A549 (cell line): Measurements from ENCODE around the gene NRARP. TPM values are rescaled to one million over a fixed set of nuclear protein-coding genes. Genes with fewer than 3 reads are reported as not detected.
A peak's percentile ranks its signal among the peaks of the same experiment; 100 is the strongest.

Experiments
- ATAC-seq, 2 experiments: fragments of 200-7000 bp in 1 of 2; fragments of >200 bp in 1 of 2; cut with Nextera tagmentation in 1 of 2; cut with Tn5 transposase in 1 of 2; 3 replicates each; pipeline versions ENCODE4 v1.8.0 to v1.9.1; 2018 to 2020; ENCODE audit warnings: mild to moderate bottlenecking in 1 of 2, moderate library complexity in 1 of 2
- CTCF ChIA-PET: fragments of 300-600 bp; sonication (Branson Sonifier 250); formaldehyde crosslinking; extraction: SDS; loops from one replicate; lab custom pipeline; 2021; ENCODE audit warnings: antibody characterized with exemption, inconsistent platforms; lab: Yijun Ruan, JAX
- POLR2A ChIA-PET: fragments of 350-600 bp; formaldehyde crosslinking; extraction: SDS; loops from one replicate; lab custom pipeline; 2021; ENCODE audit warnings: antibody characterized with exemption, inconsistent platforms; lab: Yijun Ruan, JAX
- DNase-seq, 2 experiments: peaks; one replicate each; pipeline versions ENCODE4 v3.0.0 to v3.0.0-alpha.2; 2011 to 2016; ENCODE audit warnings: low read depth in 1 of 2, low spot score in 1 of 2
- FAIRE-seq: peaks from 2 replicates; lab custom pipeline; 2011; peaks lifted over from hg19 to GRCh38; lab: Jason Lieb, UNC
- H3K27ac ChIP-seq, 2 experiments: fragments of >200 bp; sonication (Bioruptor Twin); formaldehyde crosslinking; 3 replicates each; pipeline ENCODE4 v1.5.1; 2016 to 2017
- H3K4me1 ChIP-seq: fragments of >200 bp; sonication (Bioruptor Twin); formaldehyde crosslinking; 3 replicates; pipeline ENCODE4 v1.6.1; 2016
- H3K4me2 ChIP-seq: fragments of >200 bp; sonication (Bioruptor Twin); formaldehyde crosslinking; 3 replicates; pipeline ENCODE4 v1.6.1; 2016
- H3K4me3 ChIP-seq: fragments of >200 bp; sonication (Bioruptor Twin); formaldehyde crosslinking; 3 replicates; pipeline ENCODE4 v1.5.1; 2016
- H3K9me3 ChIP-seq: fragments of >200 bp; sonication (Bioruptor Twin); formaldehyde crosslinking; 3 replicates; pipeline ENCODE4 v1.6.1; 2016
- ATOH8 ChIP-seq: fragments of 250-450 bp; sonication (Bioruptor Pico); IDR thresholded peaks from 2 replicates; pipeline ENCODE4 v1.5.0; 2020; ENCODE audit warnings: low read depth, mild to moderate bottlenecking, moderate library complexity
- BCL3 ChIP-seq: fragments of >200 bp; sonication (Bioruptor Twin); formaldehyde crosslinking; IDR thresholded peaks from 3 replicates; pipeline ENCODE4 v1.6.1; 2016
- BHLHE40 ChIP-seq: IDR thresholded peaks from 2 replicates; pipeline ENCODE4 v1.6.1; 2012; ENCODE audit warnings: low read depth, low read length, inconsistent platforms
- CBX2 ChIP-seq: fragments of 200-600 bp; sonication (generic); IDR thresholded peaks from 2 replicates; pipeline ENCODE4 v1.6.1; 2016; ENCODE audit warnings: low read depth, mild to moderate bottlenecking, borderline replicate concordance
- CBX8 ChIP-seq: fragments of 200-600 bp; sonication (generic); IDR thresholded peaks from 2 replicates; pipeline ENCODE4 v1.6.1; 2016
- CHD2 ChIP-seq: fragments of 150-350 bp; IDR thresholded peaks from 2 replicates; pipeline ENCODE4 v1.6.1; 2014; ENCODE audit warnings: low read length; ENCODE audit not compliant: partially characterized antibody
- E2F6 ChIP-seq: IDR thresholded peaks from 2 replicates; pipeline ENCODE4 v1.6.1; 2012; ENCODE audit warnings: low read depth, borderline replicate concordance
- EHMT2 ChIP-seq: fragments of 200-600 bp; sonication (generic); IDR thresholded peaks from 2 replicates; pipeline ENCODE4 v1.6.1; 2016; ENCODE audit warnings: antibody characterized with exemption, low read depth, mild to moderate bottlenecking, moderate library complexity
- FOSB ChIP-seq: fragments of 250-450 bp; sonication (Bioruptor Pico); IDR thresholded peaks from 2 replicates; pipeline ENCODE4 v1.5.0; 2020; ENCODE audit warnings: mild to moderate bottlenecking, moderate library complexity
- FOSL2 ChIP-seq, 2 experiments: fragments of 450-650 bp in 1 of 2; fragments of >200 bp in 1 of 2; sonication (Bioruptor Twin) in 1 of 2; formaldehyde crosslinking; IDR thresholded peaks; 2 replicates each; pipeline versions ENCODE4 v1.5.0 to v1.6.1; 2016 to 2020; ENCODE audit warnings: mild to moderate bottlenecking in 1 of 2, moderate library complexity in 1 of 2
- GATA3 ChIP-seq: IDR thresholded peaks from 2 replicates; pipeline ENCODE4 v1.6.1; 2012; ENCODE audit warnings: borderline replicate concordance
- HES2 ChIP-seq: fragments of >200 bp; sonication (Bioruptor Twin); formaldehyde crosslinking; IDR thresholded peaks from 2 replicates; pipeline ENCODE4 v1.6.1; 2016
- HOXB5 ChIP-seq: fragments of 250-450 bp; sonication (Bioruptor Pico); IDR thresholded peaks from 2 replicates; pipeline ENCODE4 v1.5.0; 2020; ENCODE audit warnings: mild to moderate bottlenecking, moderate library complexity
- JUNB ChIP-seq: fragments of >200 bp; sonication (Bioruptor Twin); formaldehyde crosslinking; IDR thresholded peaks from 2 replicates; pipeline ENCODE4 v1.6.1; 2016
- MAFK ChIP-seq: fragments of 450-650 bp; IDR thresholded peaks from 2 replicates; pipeline ENCODE4 v1.6.1; 2014; ENCODE audit not compliant: partially characterized antibody
- MAX ChIP-seq: IDR thresholded peaks from 2 replicates; pipeline ENCODE4 v1.6.1; 2012
- MAZ ChIP-seq: fragments of 150-350 bp; IDR thresholded peaks from 2 replicates; pipeline ENCODE4 v1.6.1; 2014; ENCODE audit warnings: antibody characterized with exemption, low read depth, low read length, borderline replicate concordance
- NFE2L2 ChIP-seq: fragments of 150-350 bp; conservative IDR thresholded peaks from 2 replicates; pipeline ENCODE4 v1.6.1; 2014; ENCODE audit warnings: low read length
- NPAS2 ChIP-seq: fragments of 250-450 bp; sonication (Bioruptor Pico); IDR thresholded peaks from 2 replicates; pipeline ENCODE4 v1.8.0; 2022; ENCODE audit warnings: mild to moderate bottlenecking, moderate library complexity, borderline replicate concordance
- NR3C1 ChIP-seq: fragments of >200 bp; sonication (Bioruptor Twin); formaldehyde crosslinking; IDR thresholded peaks from 3 replicates; pipeline ENCODE4 v1.6.1; 2017
- POLR2AphosphoS2 ChIP-seq: conservative IDR thresholded peaks from 2 replicates; pipeline ENCODE4 v1.6.1; 2012; ENCODE audit warnings: low read length, improper control_type of control experiment, inconsistent platforms
- RAD21 ChIP-seq, 2 experiments: fragments of >200 bp in 1 of 2; sonication (Bioruptor Twin) in 1 of 2; formaldehyde crosslinking in 1 of 2; IDR thresholded peaks in 1 of 2; conservative IDR thresholded peaks in 1 of 2; 2 replicates in 1 of 2; 3 replicates in 1 of 2; pipeline ENCODE4 v1.6.1; 2012 to 2018; ENCODE audit warnings: inconsistent platforms in 1 of 2
- RCOR1 ChIP-seq: fragments of 150-350 bp; IDR thresholded peaks from 2 replicates; pipeline ENCODE4 v1.6.1; 2014; ENCODE audit warnings: antibody characterized with exemption, low read length, low read depth
- RFX5 ChIP-seq: fragments of 450-650 bp; IDR thresholded peaks from 2 replicates; pipeline ENCODE4 v1.7.1; 2014; ENCODE audit warnings: antibody characterized with exemption, mild to moderate bottlenecking, moderate library complexity
- USF2 ChIP-seq: fragments of 450-650 bp; IDR thresholded peaks from 2 replicates; pipeline ENCODE4 v1.6.1; 2014; ENCODE audit warnings: antibody characterized with exemption
- ZC3H11A ChIP-seq: fragments of 450-650 bp; IDR thresholded peaks from 2 replicates; pipeline ENCODE4 v1.6.1; 2014; ENCODE audit warnings: antibody characterized with exemption, mild to moderate bottlenecking
- ZFP36 ChIP-seq: fragments of 450-650 bp; IDR thresholded peaks from 2 replicates; pipeline ENCODE4 v1.6.1; 2014; ENCODE audit warnings: borderline replicate concordance; ENCODE audit not compliant: partially characterized antibody
- ZNF302 ChIP-seq: fragments of 250-450 bp; sonication (Bioruptor Pico); IDR thresholded peaks from 2 replicates; pipeline ENCODE4 v1.9.0; 2021; ENCODE audit warnings: inconsistent platforms, mild to moderate bottlenecking, moderate library complexity
- WGBS: methylation state at CpG from one replicate; pipeline ENCODE4 v1.1.6; 2017; ENCODE audit errors: missing lambda C conversion rate; 5-methylcytosine and 5-hydroxymethylcytosine counted together
- polyA plus RNA-seq, 4 experiments: library from polyadenylated mRNA; depleted of rRNA in 3 of 4; stranded (reverse); fragments of >200 nt; fragmentation: RNase III in 1 of 4; extraction: RNeasy Plus Mini Kit Qiagen cat#74134 plus additional on column Dnase treatment in 1 of 4; gene quantifications; 2 replicates in 3 of 4; 3 replicates in 1 of 4; pipeline ENCODE4 v1.2.3, GENCODE V29; 2011 to 2017
- TF ChIP-seq, protein P1 (sequence below): IDR thresholded peaks from 2 replicates; pipeline ENCODE4 v1.6.1; 2012
- TF ChIP-seq, protein P2 (sequence below): fragments of >200 bp; sonication (Bioruptor Twin); formaldehyde crosslinking; IDR thresholded peaks from 3 replicates; pipeline ENCODE4 v1.5.1; 2016

The NRARP gene
- polyA plus RNA-seq, 2 of the 4 experiments (the other 2 are of a cell fraction) = 1.3 to 5.1 TPM

DNA sequence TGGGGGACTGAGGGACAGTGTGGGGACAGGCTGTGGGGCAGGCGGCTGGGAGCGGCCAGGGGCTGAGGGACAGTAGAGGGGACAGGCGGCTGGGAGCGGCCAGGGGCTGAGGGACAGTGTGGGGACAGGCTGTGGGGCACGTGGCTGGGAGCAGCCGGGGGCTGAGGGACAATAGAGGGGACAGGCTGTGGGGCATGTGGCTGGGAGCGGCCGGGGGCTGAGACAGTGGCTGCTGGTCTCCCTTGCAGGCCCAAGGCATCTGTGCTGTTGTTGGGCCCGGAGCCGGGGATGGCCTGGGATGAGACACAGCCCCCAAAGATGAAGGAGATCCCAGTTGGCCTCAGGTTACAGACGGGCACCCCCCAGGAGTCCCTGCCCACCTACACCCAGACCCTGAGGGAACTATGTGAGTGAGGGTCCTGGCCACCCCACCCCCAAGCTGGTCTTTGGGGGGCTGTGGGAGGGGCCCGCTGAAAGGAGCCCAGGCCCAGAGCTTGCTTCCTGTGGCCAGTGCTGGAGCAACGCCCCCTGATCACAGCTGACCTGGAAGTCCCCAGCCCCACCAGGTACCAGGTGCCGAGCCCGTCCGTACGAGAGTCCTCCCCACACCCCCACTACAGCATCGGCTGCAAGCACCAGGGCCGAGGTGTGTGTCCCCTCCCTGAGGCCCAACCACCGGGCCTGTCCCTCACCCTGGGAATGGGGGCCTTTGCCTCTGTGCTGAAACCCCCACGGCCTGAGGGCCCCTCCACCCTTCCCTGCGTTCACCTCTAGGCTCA, 50.4 kb downstream of the NRARP start:
- ATAC-seq = no peak
- Histone ChIP-seq H3K4me2 (no peak overlapping the region), H3K4me3 (no peak overlapping the region), H3K4me1 (peaks cover 16% of the 10 kb centered on the region), H3K27ac (no peak overlapping the region), H3K9me3 (no peaks in the 10 kb centered on the region)
- ChIA-PET CTCF (interaction anchor here (1.2 to 1.3 kb wide), 2 partner anchors 15 to 36 kb away, joined by 3 read pairs; no protein-coding TSS in a partner anchor), POLR2A (interaction anchor here (0.6 to 1.2 kb wide), 3 partner anchors 8 to 146 kb away, joined by 3 to 5 read pairs (median 3); no protein-coding TSS in a partner anchor)
- 95% methylated on average over 17 of the region's 22 CpGs for WGBS
- TF ChIP-seq GATA3 (no peak), EHMT2 (no peak), FOSB (no peak), E2F6 (no peak), HOXB5 (no peak), JUNB (no peak), RCOR1 (no peak), NR3C1 (no peak), NFE2L2 (no peak), CHD2 (no peak), USF2 (no peak), BCL3 (no peak), FOSL2 (IDR thresholded peaks at IDR 0.05) (no peak), FOSL2 (CRISPR knock-in tag; IDR thresholded peaks at IDR 0.05) (no peak), RAD21 (conservative IDR thresholded peaks at IDR 0.05 in 1 of 2, IDR thresholded peaks at IDR 0.05 in 1 of 2) (no peak), MAFK (no peak), ATOH8 (no peak), MAZ (no peak), ZC3H11A (no peak), RFX5 (no peak)
- TF ChIP-seq, protein P1, sequence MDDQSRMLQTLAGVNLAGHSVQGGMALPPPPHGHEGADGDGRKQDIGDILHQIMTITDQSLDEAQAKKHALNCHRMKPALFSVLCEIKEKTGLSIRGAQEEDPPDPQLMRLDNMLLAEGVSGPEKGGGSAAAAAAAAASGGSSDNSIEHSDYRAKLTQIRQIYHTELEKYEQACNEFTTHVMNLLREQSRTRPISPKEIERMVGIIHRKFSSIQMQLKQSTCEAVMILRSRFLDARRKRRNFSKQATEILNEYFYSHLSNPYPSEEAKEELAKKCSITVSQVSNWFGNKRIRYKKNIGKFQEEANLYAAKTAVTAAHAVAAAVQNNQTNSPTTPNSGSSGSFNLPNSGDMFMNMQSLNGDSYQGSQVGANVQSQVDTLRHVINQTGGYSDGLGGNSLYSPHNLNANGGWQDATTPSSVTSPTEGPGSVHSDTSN = no peak
- DNase-seq = no peak
- FAIRE-seq = no peak

GRCh38 chr9:137251194-137251461, 50.9 kb downstream of the NRARP start, which contains the start of gene STPG3:
STPG3 (plus strand) TSS chr9:137251286; CDS start chr9:137251287, 1 bp downstream.
- CTCF ChIA-PET = interaction anchor here (0.7 to 1.3 kb wide), 4 partner anchors 11 to 36 kb away, joined by 3 to 4 read pairs (median 3); no protein-coding TSS in a partner anchor
- ATAC-seq (no peak), DNase-seq (no peak), FAIRE-seq (no peak)
- 0 out of 6 replicates have a peak within 1 kb of the TSS, but pooled peaks of 1 of the 2 experiments have one; percentile 18 for H3K27ac ChIP-seq
- no peak within 1 kb of the TSS for H3K4me3 ChIP-seq
- H3K4me1 ChIP-seq = peaks cover 11% of the 10 kb centered on the region
- 83% methylated on average over 3 of the region's 4 CpGs for WGBS
- POLR2A ChIA-PET = interaction anchor here (1.0 kb wide), 1 partner anchor 10 kb away, joined by 5 read pairs; no protein-coding TSS in a partner anchor
- no peaks in the 10 kb centered on the region for H3K9me3 ChIP-seq
- no peak within 1 kb of the TSS for H3K4me2 ChIP-seq
- TF ChIP-seq ZC3H11A = no peak
- no peak for TF ChIP-seq MAX
- TF ChIP-seq ZFP36 = no peak
- no peak for TF ChIP-seq BHLHE40
- TF ChIP-seq HOXB5 = no peak
- TF ChIP-seq RAD21 (conservative IDR thresholded peaks at IDR 0.05 in 1 of 2, IDR thresholded peaks at IDR 0.05 in 1 of 2) = no peak
- no peak for TF ChIP-seq NPAS2 (CRISPR knock-in tag)
- no peak for TF ChIP-seq EHMT2
- TF ChIP-seq, protein P2, sequence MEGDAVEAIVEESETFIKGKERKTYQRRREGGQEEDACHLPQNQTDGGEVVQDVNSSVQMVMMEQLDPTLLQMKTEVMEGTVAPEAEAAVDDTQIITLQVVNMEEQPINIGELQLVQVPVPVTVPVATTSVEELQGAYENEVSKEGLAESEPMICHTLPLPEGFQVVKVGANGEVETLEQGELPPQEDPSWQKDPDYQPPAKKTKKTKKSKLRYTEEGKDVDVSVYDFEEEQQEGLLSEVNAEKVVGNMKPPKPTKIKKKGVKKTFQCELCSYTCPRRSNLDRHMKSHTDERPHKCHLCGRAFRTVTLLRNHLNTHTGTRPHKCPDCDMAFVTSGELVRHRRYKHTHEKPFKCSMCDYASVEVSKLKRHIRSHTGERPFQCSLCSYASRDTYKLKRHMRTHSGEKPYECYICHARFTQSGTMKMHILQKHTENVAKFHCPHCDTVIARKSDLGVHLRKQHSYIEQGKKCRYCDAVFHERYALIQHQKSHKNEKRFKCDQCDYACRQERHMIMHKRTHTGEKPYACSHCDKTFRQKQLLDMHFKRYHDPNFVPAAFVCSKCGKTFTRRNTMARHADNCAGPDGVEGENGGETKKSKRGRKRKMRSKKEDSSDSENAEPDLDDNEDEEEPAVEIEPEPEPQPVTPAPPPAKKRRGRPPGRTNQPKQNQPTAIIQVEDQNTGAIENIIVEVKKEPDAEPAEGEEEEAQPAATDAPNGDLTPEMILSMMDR = no peak
- no peak for TF ChIP-seq FOSB
- no peak for TF ChIP-seq CBX8
- TF ChIP-seq CBX2 = no peak
- no peak for TF ChIP-seq POLR2AphosphoS2
- TF ChIP-seq ZNF302 = no peak
- TF ChIP-seq HES2 = no peak
